ENCODE data around the gene ALG8. TPM values are rescaled to one million over a fixed set of nuclear protein-coding genes. Genes with fewer than 3 reads are reported as not detected.
A peak's percentile ranks its signal among the peaks of the same experiment; 100 is the strongest.

The ALG8 gene
- total RNA-seq (10 to 100 TPM; 27.6 to 31.2 TPM), polyA plus RNA-seq (10 to 100 TPM; 47.6 to 66.9 TPM)

GRCh38 chr11:78139422-78140391 lies at the start of gene ALG8:
TSS of gene ALG8 (minus strand) at chr11:78139626. CDS start at chr11:78139588, 38 bp downstream.
- Histone ChIP-seq H3K9me3 (ENCODE audit: control insufficient read depth in 1 of 2, low read length in 2 of 2) (no peaks in the 10 kb centered on the region), H3K27me3 (ENCODE audit: insufficient read depth, low read length) (no peaks in the 10 kb centered on the region), H3K27ac (ENCODE audit: low read depth, low read length) (peak within 1 kb of the TSS; percentile 74), H3K4me3 (ENCODE audit: low read length in 2 of 2) (peak within 1 kb of the TSS; percentile 87 to 88), H3K36me3 (ENCODE audit: insufficient read depth, low read length) (no peaks in the 10 kb centered on the region), H3K4me1 (ENCODE audit: insufficient read depth, low read length) (peaks cover 21% of the 10 kb centered on the region)
- DNase-seq, result peak; percentile 95 to 96 (median 96)
- Mint-ChIP-seq H3K36me3 (peaks cover 17 to 24% of the 10 kb centered on the region in 2 donors), H3K4me1 (peaks cover 24 to 37% (median 30%) of the 10 kb centered on the region in 4 donors), H3K9me3 (no peaks in the 10 kb centered on the region), H3K27me3 (no peaks in the 10 kb centered on the region), H3K27ac (peak within 1 kb of the TSS; percentile 91 to 98 (median 95)), H3K4me3 (peak within 1 kb of the TSS; percentile 91 to 99 (median 95))
- ChIA-PET CTCF (ENCODE audit: partially characterized antibody) (interaction anchor here (0.6 to 1.6 kb wide), 10 partner anchors 8 to 280 kb away, joined by 3 to 8 read pairs (median 4); partner anchors contain the start of gene INTS4), POLR2A (ENCODE audit: partially characterized antibody) (interaction anchor here (0.7 to 2.9 kb wide), 12 partner anchors 9 to 435 kb away, joined by 3 to 29 read pairs (median 8); partner anchors contain the start of genes AAMDC, GAB2, INTS4 and KCTD21)
- intact Hi-C loops (cut with micrococcal nuclease), result loop anchor here (1.0 to 2.0 kb wide), 6 partner anchors 49 to 435 kb away; partner anchors contain the start of genes GAB2, INTS4, KCTD21 and NARS2

GRCh38 chr11:78188286-78189173 lies 49.1 kb upstream of the ALG8 start, which contains the start of the genes KCTD21 and USP35:
TSS of gene KCTD21 (minus strand) at chr11:78188626. CDS start at chr11:78174554, 14,072 bp downstream.
TSS of gene USP35 (plus strand) at chr11:78188919. CDS start at chr11:78196246, 7,327 bp downstream.
- H3K27ac Mint-ChIP-seq, result peak within 1 kb of the TSS; percentile 95 to 99 (median 98)
- Histone ChIP-seq H3K9me3 (ENCODE audit: control insufficient read depth in 1 of 2, low read length in 2 of 2) (no peaks in the 10 kb centered on the region), H3K27me3 (ENCODE audit: insufficient read depth, low read length) (no peaks in the 10 kb centered on the region), H3K4me1 (ENCODE audit: insufficient read depth, low read length) (peaks cover 39% of the 10 kb centered on the region), H3K4me3 (ENCODE audit: low read length in 2 of 2) (peak within 1 kb of the TSS; percentile 88 to 90), H3K27ac (ENCODE audit: low read depth, low read length) (peak within 1 kb of the TSS; percentile 85), H3K36me3 (ENCODE audit: insufficient read depth, low read length) (no peaks in the 10 kb centered on the region)
- CTCF ChIA-PET (ENCODE audit: partially characterized antibody), result interaction anchor here (0.7 to 1.7 kb wide), 2 partner anchors 376 to 1057 kb away, joined by 4 to 5 read pairs; no protein-coding TSS in a partner anchor
- peak within 1 kb of the TSS; percentile 98 to 99 (median 99) for H3K4me3 Mint-ChIP-seq
- intact Hi-C loops (cut with micrococcal nuclease), result loop anchor here (1.0 to 5.0 kb wide), 6 partner anchors 14 to 368 kb away; partner anchors contain the start of genes AAMDC, ALG8, GAB2 and INTS4
- no peaks in the 10 kb centered on the region for H3K27me3 Mint-ChIP-seq
- DNase-seq, result peak; percentile 85 to 92 (median 87)
- peaks cover 0 to 14% of the 10 kb centered on the region in 2 donors for H3K36me3 Mint-ChIP-seq
- POLR2A ChIA-PET (ENCODE audit: partially characterized antibody), result interaction anchor here (1.0 to 4.3 kb wide), 9 partner anchors 11 to 386 kb away, joined by 3 to 53 read pairs (median 5); partner anchors contain the start of genes ALG8, INTS4, NARS2 and NDUFC2
- H3K4me1 Mint-ChIP-seq, result peaks cover 33 to 63% (median 47%) of the 10 kb centered on the region in 4 donors
- H3K9me3 Mint-ChIP-seq, result no peaks in the 10 kb centered on the region

GRCh38 chr11:78187366-78188285 lies 48.2 kb upstream of the ALG8 start:
- H3K36me3 ChIP-seq (ENCODE audit: insufficient read depth, low read length), result no peaks in the 10 kb centered on the region
- Mint-ChIP-seq H3K27me3 (no peaks in the 10 kb centered on the region), H3K9me3 (no peaks in the 10 kb centered on the region), H3K4me1 (peaks cover 31 to 54% (median 42%) of the 10 kb centered on the region in 4 donors), H3K36me3 (peaks cover 3 to 17% of the 10 kb centered on the region in 2 donors), H3K27ac (peak overlapping the region; percentile 95 to 99 (median 98)), H3K4me3 (peak overlapping the region; percentile 98 to 99 (median 99))
- CTCF ChIA-PET (ENCODE audit: partially characterized antibody), result interaction anchor here (0.6 to 1.7 kb wide), 3 partner anchors 31 to 1056 kb away, joined by 3 to 5 read pairs (median 4); no protein-coding TSS in a partner anchor
- POLR2A ChIA-PET (ENCODE audit: partially characterized antibody), result interaction anchor here (1.0 to 4.3 kb wide), 9 partner anchors 13 to 387 kb away, joined by 3 to 53 read pairs (median 5); partner anchors contain the start of genes ALG8, INTS4, NARS2 and NDUFC2
- H3K4me1 ChIP-seq (ENCODE audit: insufficient read depth, low read length), result peaks cover 39% of the 10 kb centered on the region
- peak; percentile 57 to 94 (median 63) for DNase-seq
- intact Hi-C loops (cut with micrococcal nuclease), result loop anchor here (1.0 to 5.0 kb wide), 6 partner anchors 15 to 367 kb away; partner anchors contain the start of genes AAMDC, ALG8, GAB2 and INTS4
- no peaks in the 10 kb centered on the region for H3K27me3 ChIP-seq (ENCODE audit: insufficient read depth, low read length)
- H3K9me3 ChIP-seq (ENCODE audit: control insufficient read depth in 1 of 2, low read length in 2 of 2), result no peaks in the 10 kb centered on the region
- H3K27ac ChIP-seq (ENCODE audit: low read depth, low read length), result peak overlapping the region; percentile 85
- H3K4me3 ChIP-seq (ENCODE audit: low read length in 2 of 2), result peak overlapping the region; percentile 88 to 90

GRCh38 chr11:78181185-78181584 lies 41.8 kb upstream of the ALG8 start:
- no peaks in the 10 kb centered on the region for H3K27me3 Mint-ChIP-seq
- no peak overlapping the region for H3K27ac ChIP-seq (ENCODE audit: low read depth, low read length)
- intact Hi-C loops (cut with micrococcal nuclease), result no loop called here

GRCh38 chr11:78180751-78181150 lies 41.3 kb upstream of the ALG8 start:
- ChIA-PET CTCF (ENCODE audit: partially characterized antibody) (no interaction called here), POLR2A (ENCODE audit: partially characterized antibody) (no interaction called here)
- no peak overlapping the region for H3K4me3 ChIP-seq (ENCODE audit: low read length in 2 of 2)
- Mint-ChIP-seq H3K27ac (no peak overlapping the region), H3K27me3 (no peaks in the 10 kb centered on the region), H3K4me3 (no peak overlapping the region), H3K9me3 (peaks cover 0 to 2% (median 0%) of the 10 kb centered on the region in 8 donors), H3K36me3 (peaks cover 28 to 34% of the 10 kb centered on the region in 2 donors), H3K4me1 (peaks cover 0 to 13% (median 4%) of the 10 kb centered on the region in 4 donors)
- no peaks in the 10 kb centered on the region for H3K9me3 ChIP-seq (ENCODE audit: control insufficient read depth in 1 of 2, low read length in 2 of 2)
- no peaks in the 10 kb centered on the region for H3K36me3 ChIP-seq (ENCODE audit: insufficient read depth, low read length)
- intact Hi-C loops (cut with micrococcal nuclease), result no loop called here
- H3K27me3 ChIP-seq (ENCODE audit: insufficient read depth, low read length), result no peaks in the 10 kb centered on the region
- H3K4me1 ChIP-seq (ENCODE audit: insufficient read depth, low read length), result no peaks in the 10 kb centered on the region
- H3K27ac ChIP-seq (ENCODE audit: low read depth, low read length), result no peak overlapping the region
- no peak for DNase-seq

More at GRCh38 chr11:78181185-78181584, 41.8 kb upstream of the ALG8 start:
- Mint-ChIP-seq H3K27ac (peak overlapping the region in 1 of 7 donors; percentile 1), H3K4me3 (no peak overlapping the region), H3K36me3 (peaks cover 26 to 31% of the 10 kb centered on the region in 2 donors), H3K4me1 (peaks cover 0 to 13% (median 4%) of the 10 kb centered on the region in 4 donors), H3K9me3 (peaks cover 0 to 2% (median 0%) of the 10 kb centered on the region in 8 donors)
- no peaks in the 10 kb centered on the region for H3K27me3 ChIP-seq (ENCODE audit: insufficient read depth, low read length)
- H3K9me3 ChIP-seq (ENCODE audit: control insufficient read depth in 1 of 2, low read length in 2 of 2), result no peaks in the 10 kb centered on the region
- no peak overlapping the region for H3K4me3 ChIP-seq (ENCODE audit: low read length in 2 of 2)
- ChIA-PET CTCF (ENCODE audit: partially characterized antibody) (no interaction called here), POLR2A (ENCODE audit: partially characterized antibody) (no interaction called here)
- DNase-seq, result no peak
- no peaks in the 10 kb centered on the region for H3K36me3 ChIP-seq (ENCODE audit: insufficient read depth, low read length)
- no peaks in the 10 kb centered on the region for H3K4me1 ChIP-seq (ENCODE audit: insufficient read depth, low read length)

Data from CD4-positive, alpha-beta memory T cell (primary cell).